ENCODE data around the gene ANP32D.
"Not testable (repeated sequence)": the region's sequence is repeated elsewhere in the genome, so short reads cannot be mapped to it uniquely, and the experiment has no call there.

ANP32D gene

GRCh38 chr12:48472259-48472658, at the start of gene ANP32D:
Gene ANP32D, plus strand, starts transcription at chr12:48472559. Its CDS starts 106 bp downstream, at chr12:48472665.
- H3F3A ChIP-seq (ENCODE audit: insufficient read depth, low read length) = no peaks in the 10 kb centered on the region
- no peaks in the 10 kb centered on the region for H4K20me1 ChIP-seq (ENCODE audit: insufficient read depth, low read length)
- no peaks in the 10 kb centered on the region for H3K79me2 ChIP-seq (ENCODE audit: insufficient read depth, low read length)
- no peak within 1 kb of the TSS for H3K9ac ChIP-seq (ENCODE audit: low read length)
- no peaks in the 10 kb centered on the region for H3K9me2 ChIP-seq (ENCODE audit: low read depth, low read length)
- no peak within 1 kb of the TSS for H2AFZ ChIP-seq (ENCODE audit: low read length)
- H3K9me3 ChIP-seq (ENCODE audit: low read length) = no peaks in the 10 kb centered on the region
- no peak within 1 kb of the TSS for H3K27ac ChIP-seq (ENCODE audit: low read depth, low read length, poor library complexity, severe bottlenecking)
- TF ChIP-seq EZH2 (IDR thresholded peaks at IDR 0.05; ENCODE audit: borderline replicate concordance, low read length) (no peak), CTCF (IDR thresholded peaks at IDR 0.05; ENCODE audit: low read length) (no peak)
- no peaks in the 10 kb centered on the region for H3K36me3 ChIP-seq (ENCODE audit: insufficient read depth, low read length)
- no peaks in the 10 kb centered on the region for H3K27me3 ChIP-seq (ENCODE audit: insufficient read depth, low read length)
- H3K4me3 ChIP-seq (ENCODE audit: low read depth, low read length, poor library complexity, severe bottlenecking) = no peak within 1 kb of the TSS
- no peaks in the 10 kb centered on the region for H3K4me1 ChIP-seq (ENCODE audit: insufficient read depth, low read length, severe bottlenecking)
- no peak within 1 kb of the TSS for H3K4me2 ChIP-seq (ENCODE audit: low read length)

- no peaks in the 10 kb centered on the region for H3K9me3 ChIP-seq (ENCODE audit: low read length)
- no peaks in the 10 kb centered on the region for H3K27me3 ChIP-seq (ENCODE audit: insufficient read depth, low read length)
- H3K4me2 ChIP-seq (ENCODE audit: low read length) = no peak overlapping the region
- no peaks in the 10 kb centered on the region for H3K79me2 ChIP-seq (ENCODE audit: insufficient read depth, low read length)
- no peak for TF ChIP-seq CTCF (IDR thresholded peaks at IDR 0.05; ENCODE audit: low read length)
- no peak for TF ChIP-seq EZH2 (IDR thresholded peaks at IDR 0.05; ENCODE audit: borderline replicate concordance, low read length)
- no peak overlapping the region for H3K4me3 ChIP-seq (ENCODE audit: low read depth, low read length, poor library complexity, severe bottlenecking)
- no peaks in the 10 kb centered on the region for H3F3A ChIP-seq (ENCODE audit: insufficient read depth, low read length)
- no peak overlapping the region for H2AFZ ChIP-seq (ENCODE audit: low read length)
- no peak overlapping the region for H3K27ac ChIP-seq (ENCODE audit: low read depth, low read length, poor library complexity, severe bottlenecking)
- no peaks in the 10 kb centered on the region for H4K20me1 ChIP-seq (ENCODE audit: insufficient read depth, low read length)
- H3K36me3 ChIP-seq (ENCODE audit: insufficient read depth, low read length) = no peaks in the 10 kb centered on the region; the same call in 1 of the 2 replicates
- no peak overlapping the region for H3K9ac ChIP-seq (ENCODE audit: low read length)
- H3K4me1 ChIP-seq (ENCODE audit: insufficient read depth, low read length, severe bottlenecking) = no peaks in the 10 kb centered on the region
- no peaks in the 10 kb centered on the region for H3K9me2 ChIP-seq (ENCODE audit: low read depth, low read length)
Observed at GRCh38 chr12:48423171-48423570, 49.2 kb upstream of the ANP32D start.

- no peaks in the 10 kb centered on the region for H3K27me3 ChIP-seq (ENCODE audit: insufficient read depth, low read length)
- H3K4me2 ChIP-seq (ENCODE audit: low read length) = no peak overlapping the region
- H3K36me3 ChIP-seq (ENCODE audit: insufficient read depth, low read length) = no peaks in the 10 kb centered on the region; the same call in 1 of the 2 replicates
- no peak overlapping the region for H3K27ac ChIP-seq (ENCODE audit: low read depth, low read length, poor library complexity, severe bottlenecking)
- H3F3A ChIP-seq (ENCODE audit: insufficient read depth, low read length) = no peaks in the 10 kb centered on the region
- no peaks in the 10 kb centered on the region for H3K79me2 ChIP-seq (ENCODE audit: insufficient read depth, low read length)
- H3K9ac ChIP-seq (ENCODE audit: low read length) = no peak overlapping the region
- no peaks in the 10 kb centered on the region for H3K9me3 ChIP-seq (ENCODE audit: low read length)
- H3K4me3 ChIP-seq (ENCODE audit: low read depth, low read length, poor library complexity, severe bottlenecking) = no peak overlapping the region
- H3K4me1 ChIP-seq (ENCODE audit: insufficient read depth, low read length, severe bottlenecking) = no peaks in the 10 kb centered on the region
- no peaks in the 10 kb centered on the region for H3K9me2 ChIP-seq (ENCODE audit: low read depth, low read length)
- no peak overlapping the region for H2AFZ ChIP-seq (ENCODE audit: low read length)
- no peaks in the 10 kb centered on the region for H4K20me1 ChIP-seq (ENCODE audit: insufficient read depth, low read length)
- TF ChIP-seq CTCF (IDR thresholded peaks at IDR 0.05; ENCODE audit: low read length) (no peak), EZH2 (IDR thresholded peaks at IDR 0.05; ENCODE audit: borderline replicate concordance, low read length) (no peak)
Observed at GRCh38 chr12:48424644-48425043, 47.7 kb upstream of the ANP32D start.

GRCh38 chr12:48434016-48434415, 38.3 kb upstream of the ANP32D start:
- not testable (repeated sequence) for H3K4me3 ChIP-seq (ENCODE audit: low read depth, low read length, poor library complexity, severe bottlenecking); H3K36me3 ChIP-seq (ENCODE audit: insufficient read depth, low read length); H3F3A ChIP-seq (ENCODE audit: insufficient read depth, low read length); H3K4me2 ChIP-seq (ENCODE audit: low read length); H3K9me2 ChIP-seq (ENCODE audit: low read depth, low read length); H3K9me3 ChIP-seq (ENCODE audit: low read length); H3K27ac ChIP-seq (ENCODE audit: low read depth, low read length, poor library complexity, severe bottlenecking); H2AFZ ChIP-seq (ENCODE audit: low read length); H3K79me2 ChIP-seq (ENCODE audit: insufficient read depth, low read length); H3K4me1 ChIP-seq (ENCODE audit: insufficient read depth, low read length, severe bottlenecking); H4K20me1 ChIP-seq (ENCODE audit: insufficient read depth, low read length); H3K9ac ChIP-seq (ENCODE audit: low read length); H3K27me3 ChIP-seq (ENCODE audit: insufficient read depth, low read length)

Measured in OCI-LY1 (cell line).